AG09309 (cell line): ENCODE data around the gene RHOBTB3.

Experiments
- DNase-seq: peaks from one replicate; pipeline ENCODE4 v3.0.0-alpha.2; 2010; ENCODE audit warnings: low read depth
- H3K4me3 ChIP-seq: 2 replicates; pipeline ENCODE4 v1.5.1; 2011; ENCODE audit warnings: mild to moderate bottlenecking, low read depth, low read length, moderate library complexity; ENCODE audit not compliant: control insufficient read depth
- TF ChIP-seq, protein P1 (sequence below): IDR thresholded peaks from 2 replicates; pipeline ENCODE4 v1.5.1; 2011; ENCODE audit warnings: mild to moderate bottlenecking, low read depth, low read length, inconsistent platforms; ENCODE audit not compliant: insufficient read depth, control insufficient read depth; ENCODE audit errors: missing control alignments

Gene RHOBTB3

GRCh38 chr5:95817430-95817829, 86.3 kb downstream of the RHOBTB3 start:
- TF ChIP-seq, protein P1, sequence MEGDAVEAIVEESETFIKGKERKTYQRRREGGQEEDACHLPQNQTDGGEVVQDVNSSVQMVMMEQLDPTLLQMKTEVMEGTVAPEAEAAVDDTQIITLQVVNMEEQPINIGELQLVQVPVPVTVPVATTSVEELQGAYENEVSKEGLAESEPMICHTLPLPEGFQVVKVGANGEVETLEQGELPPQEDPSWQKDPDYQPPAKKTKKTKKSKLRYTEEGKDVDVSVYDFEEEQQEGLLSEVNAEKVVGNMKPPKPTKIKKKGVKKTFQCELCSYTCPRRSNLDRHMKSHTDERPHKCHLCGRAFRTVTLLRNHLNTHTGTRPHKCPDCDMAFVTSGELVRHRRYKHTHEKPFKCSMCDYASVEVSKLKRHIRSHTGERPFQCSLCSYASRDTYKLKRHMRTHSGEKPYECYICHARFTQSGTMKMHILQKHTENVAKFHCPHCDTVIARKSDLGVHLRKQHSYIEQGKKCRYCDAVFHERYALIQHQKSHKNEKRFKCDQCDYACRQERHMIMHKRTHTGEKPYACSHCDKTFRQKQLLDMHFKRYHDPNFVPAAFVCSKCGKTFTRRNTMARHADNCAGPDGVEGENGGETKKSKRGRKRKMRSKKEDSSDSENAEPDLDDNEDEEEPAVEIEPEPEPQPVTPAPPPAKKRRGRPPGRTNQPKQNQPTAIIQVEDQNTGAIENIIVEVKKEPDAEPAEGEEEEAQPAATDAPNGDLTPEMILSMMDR, result no peak
- no peak for DNase-seq
- no peak overlapping the region for H3K4me3 ChIP-seq

DNA sequence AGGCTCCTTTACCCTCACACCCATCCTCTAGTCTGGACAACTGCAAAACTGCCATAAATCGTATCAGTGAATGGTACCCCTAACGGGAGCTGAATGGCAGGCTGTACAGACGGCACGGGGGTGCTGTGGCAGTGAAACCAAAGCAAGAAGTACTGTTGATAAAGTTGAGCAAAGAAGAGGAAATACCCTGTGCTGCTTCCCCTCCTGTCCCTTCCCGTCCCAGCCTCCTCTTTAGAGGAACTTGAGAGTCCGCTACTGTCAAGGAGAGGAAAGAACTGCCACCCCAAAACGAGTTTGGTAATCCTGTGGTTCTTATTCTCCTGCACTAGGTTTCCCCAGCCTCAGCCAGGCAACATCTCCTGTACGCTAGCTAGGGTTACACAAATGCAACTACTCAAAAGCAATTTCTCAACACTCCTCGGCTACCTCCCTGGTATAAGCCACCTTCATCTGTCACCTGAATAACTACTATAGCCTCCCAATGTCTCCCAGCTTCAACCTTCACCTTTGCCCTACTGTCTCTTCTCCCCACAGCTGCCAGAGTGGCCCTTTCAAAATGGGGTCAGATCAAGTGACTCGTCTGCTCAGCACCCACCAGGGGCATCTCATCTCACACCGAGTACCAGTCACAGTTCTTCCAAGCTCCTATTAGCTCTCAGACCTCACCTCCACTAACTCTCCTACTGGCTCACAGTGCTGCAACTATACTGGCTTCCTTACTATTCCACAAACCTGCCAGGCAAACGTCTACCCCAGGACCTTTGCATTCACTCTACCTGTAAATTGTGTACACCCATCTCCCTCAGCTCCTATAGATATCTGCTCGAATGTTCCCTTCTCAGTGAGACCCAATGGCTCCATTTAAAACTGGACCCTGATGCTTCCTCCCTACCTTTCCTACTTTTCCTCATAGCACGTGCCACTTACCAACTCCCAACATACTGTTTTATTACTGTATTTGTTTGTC, 87.3 kb downstream of the RHOBTB3 start:
- TF ChIP-seq, protein P1, result no peak
- H3K4me3 ChIP-seq, result peak overlapping the region; percentile 6; the same call in 1 of the 2 replicates
- DNase-seq, result no peak

GRCh38 chr5:95821110-95822021, 90.2 kb downstream of the RHOBTB3 start:
- peak overlapping the region; percentile 62 for H3K4me3 ChIP-seq
- TF ChIP-seq, protein P1, result no peak
- DNase-seq, result no peak

DNA sequence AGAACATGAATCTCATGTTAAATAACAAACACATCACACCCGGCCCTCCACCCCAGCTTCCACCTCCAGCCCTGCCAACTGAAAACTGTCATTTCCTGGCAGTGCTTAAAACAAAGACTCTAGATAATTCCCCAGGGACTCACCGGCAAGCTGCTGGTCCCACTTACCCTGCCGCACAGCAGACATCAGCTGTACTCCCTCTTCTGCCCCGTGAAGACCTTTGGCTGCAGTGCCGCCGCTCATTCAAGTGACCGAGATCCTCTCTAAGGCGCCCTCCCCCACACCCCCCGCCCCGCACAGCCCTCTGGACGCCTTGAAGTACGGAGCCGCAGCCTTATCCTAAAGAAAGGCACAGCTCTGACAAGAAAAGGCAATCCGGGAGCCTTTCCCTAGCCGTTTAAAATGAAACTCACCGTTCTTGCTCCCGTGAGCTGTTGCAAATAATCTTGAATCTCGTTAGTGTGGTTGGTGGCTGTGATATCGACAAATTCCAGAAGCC, 91.0 kb downstream of the RHOBTB3 start:
- H3K4me3 ChIP-seq, result peak overlapping the region; percentile 62
- DNase-seq, result no peak
- TF ChIP-seq, protein P1, result no peak

DNA sequence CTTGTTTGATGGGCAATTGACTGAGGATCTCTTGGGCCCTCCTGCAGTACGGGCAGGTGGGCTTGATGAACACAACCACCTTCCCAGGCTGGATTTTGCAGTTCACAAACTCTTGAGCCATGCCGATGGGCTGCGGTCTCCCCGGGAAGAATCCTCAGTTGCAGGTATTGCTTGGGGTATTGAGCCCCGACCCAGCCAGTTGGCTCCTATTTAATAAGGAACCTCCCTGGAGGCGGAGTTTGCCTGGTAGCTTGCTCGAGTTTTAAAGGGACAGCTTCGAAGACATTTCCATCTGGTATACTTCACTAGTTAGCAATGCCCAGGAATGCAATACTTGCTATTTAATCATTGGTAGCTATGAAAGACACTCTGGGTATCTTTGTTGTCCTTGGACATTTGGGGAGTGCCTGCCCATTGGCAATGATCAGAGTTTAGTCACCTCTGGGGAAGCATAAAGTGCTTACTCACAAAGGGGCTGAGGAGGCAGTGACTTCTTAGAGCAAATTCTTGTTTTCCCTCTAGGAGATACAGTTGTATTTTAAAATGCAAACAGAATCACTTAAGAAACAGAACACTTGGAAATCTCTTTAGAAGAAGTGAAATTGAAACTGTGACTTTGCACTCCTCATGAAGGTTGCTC, 91.5 kb downstream of the RHOBTB3 start, which contains the start of gene GLRX:
TSS of gene GLRX (minus strand) at position 185 of the 640 bp plus-strand sequence. CDS start at position 121, 64 bp downstream.
- TF ChIP-seq, protein P1, result no peak
- DNase-seq, result peak; percentile 89
- H3K4me3 ChIP-seq, result peak within 1 kb of the TSS; percentile 62
